GM12878 (cell line): ENCODE data around the gene HSD17B1. TPM values are rescaled to one million over a fixed set of nuclear protein-coding genes. Genes with fewer than 3 reads are reported as not detected.
A peak's percentile ranks its signal among the peaks of the same experiment; 100 is the strongest.

Experiments used
- IRF4 ChIP-seq: IDR thresholded peaks from 2 replicates; pipeline ENCODE4 v1.6.1; 2011; ENCODE audit warnings: low read depth, low read length
- LARP7 ChIP-seq: fragments of 450-650 bp; IDR thresholded peaks from 2 replicates; pipeline ENCODE4 v1.6.1; 2017; ENCODE audit warnings: mild to moderate bottlenecking
- NR2C1 ChIP-seq: fragments of 450-650 bp; IDR thresholded peaks from 2 replicates; pipeline ENCODE4 v1.6.1; 2017; ENCODE audit warnings: antibody characterized with exemption, mild to moderate bottlenecking, moderate library complexity
- NR2F1 ChIP-seq: fragments of 450-650 bp; conservative IDR thresholded peaks from 2 replicates; pipeline ENCODE4 v1.6.1; 2017; ENCODE audit warnings: mild to moderate bottlenecking
- RB1 ChIP-seq: fragments of 450-650 bp; formaldehyde crosslinking; IDR thresholded peaks from 2 replicates; pipeline ENCODE4 v1.6.1; 2017; ENCODE audit warnings: mild to moderate bottlenecking, borderline replicate concordance
- RFX5 ChIP-seq: IDR thresholded peaks from 2 replicates; pipeline ENCODE4 v1.6.1; 2011; ENCODE audit warnings: low read depth, low read length, improper control_type of control experiment
- SRF ChIP-seq, 2 experiments: IDR thresholded peaks; 2 replicates each; pipeline ENCODE4 v1.6.1; 2011; ENCODE audit warnings: low read depth in 2 of 2, low read length in 2 of 2, mild to moderate bottlenecking in 1 of 2, moderate library complexity in 1 of 2
- ZNF592 ChIP-seq: fragments of 450-650 bp; IDR thresholded peaks from 2 replicates; pipeline ENCODE4 v1.6.1; 2017; ENCODE audit warnings: mild to moderate bottlenecking, moderate library complexity
- polyA plus RNA-seq, 11 experiments: library from polyadenylated mRNA; depleted of rRNA in 4 of 11; unstranded in 6 of 11; stranded (reverse) in 5 of 11; fragments of >200 nt; fragmentation: Nextera tagmentation in 4 of 11; fragmentation: Illumina TruSeq in 1 of 11; extraction: Ambion mirVana in 4 of 11; extraction: Trizol in 1 of 11; gene quantifications; 1 replicate in 1 of 11; 2 replicates in 10 of 11; pipeline versions ENCODE4 v1.2.1 to v1.2.3, GENCODE V29; 2011 to 2016; ENCODE audit warnings: inconsistent platforms in 2 of 11, missing spikeins in 2 of 11, low read depth in 1 of 11
- total RNA-seq, 4 experiments: library from RNA; depleted of rRNA in 3 of 4; stranded (reverse); fragments of >200 nt in 3 of 4; fragmentation: Illumina TruSeq in 1 of 4; extraction: Trizol in 1 of 4; gene quantifications; 2 replicates each; pipeline versions ENCODE4 v1.2.1 to v1.2.3, GENCODE V29; 2013 to 2021

HSD17B1 gene
- total and polyA plus RNA-seq, 10 of the 15 experiments (the other 5 are each of a cell fraction or from before 2014, with no cell fraction given), result 0.15 to 1.1 (median 0.42) TPM

- TF ChIP-seq ZNF592, result no peak
- no peak for TF ChIP-seq SRF (IDR thresholded peaks at IDR 0.05; ENCODE audit: low read depth in 2 of 2, low read length in 2 of 2)
- peak; percentile 83 for TF ChIP-seq LARP7
- peak; percentile 88 for TF ChIP-seq NR2F1
- no peak for TF ChIP-seq IRF4
- TF ChIP-seq RFX5, result no peak
- TF ChIP-seq NR2C1, result peak; percentile 34; the same call in 1 of the 2 replicates
- peak; percentile 64; the same call in 1 of the 2 replicates for TF ChIP-seq RB1
These were observed 21.0 kb upstream of the HSD17B1 start (continued) for GRCh38 chr17:42531455-42532354.
